Spleen (tissue), 7 donors: Measurements from ENCODE around the gene EIF2B2.

Experiments
- CTCF ChIP-seq, 11 experiments: fragments of 200-600 bp in 7 of 11; fragments of 450-650 bp in 4 of 11; sonication (generic) in 4 of 11; IDR thresholded peaks in 8 of 11; conservative IDR thresholded peaks in 3 of 11; 1 replicate in 7 of 11; 2 replicates in 4 of 11; pipeline versions ENCODE4 v1.4.0 to v1.8.0; 2016 to 2021; ENCODE audit warnings: antibody characterized with exemption in 11 of 11, inconsistent platforms in 4 of 11, mild to moderate bottlenecking in 1 of 11
- POLR2A ChIP-seq, 3 donors: fragments of 450-650 bp; IDR thresholded peaks; one replicate each; pipeline ENCODE4 v1.5.1; 2017; ENCODE audit warnings: antibody characterized with exemption in 3 of 3, mild to moderate bottlenecking in 1 of 3
- POLR2AphosphoS5 ChIP-seq, 3 donors: sonication (generic); formaldehyde crosslinking; IDR thresholded peaks; one replicate each; pipeline ENCODE4 v1.5.1; 2017; ENCODE audit warnings: antibody characterized with exemption in 3 of 3
- donor health status: DM: no; HTN: no; CAD: no; lungs with moderate emphysema.
- donor health status: DM: no; HTN: no; CAD: no.
- donor health status: DM: no; HTN: no; CAD: no.

DNA sequence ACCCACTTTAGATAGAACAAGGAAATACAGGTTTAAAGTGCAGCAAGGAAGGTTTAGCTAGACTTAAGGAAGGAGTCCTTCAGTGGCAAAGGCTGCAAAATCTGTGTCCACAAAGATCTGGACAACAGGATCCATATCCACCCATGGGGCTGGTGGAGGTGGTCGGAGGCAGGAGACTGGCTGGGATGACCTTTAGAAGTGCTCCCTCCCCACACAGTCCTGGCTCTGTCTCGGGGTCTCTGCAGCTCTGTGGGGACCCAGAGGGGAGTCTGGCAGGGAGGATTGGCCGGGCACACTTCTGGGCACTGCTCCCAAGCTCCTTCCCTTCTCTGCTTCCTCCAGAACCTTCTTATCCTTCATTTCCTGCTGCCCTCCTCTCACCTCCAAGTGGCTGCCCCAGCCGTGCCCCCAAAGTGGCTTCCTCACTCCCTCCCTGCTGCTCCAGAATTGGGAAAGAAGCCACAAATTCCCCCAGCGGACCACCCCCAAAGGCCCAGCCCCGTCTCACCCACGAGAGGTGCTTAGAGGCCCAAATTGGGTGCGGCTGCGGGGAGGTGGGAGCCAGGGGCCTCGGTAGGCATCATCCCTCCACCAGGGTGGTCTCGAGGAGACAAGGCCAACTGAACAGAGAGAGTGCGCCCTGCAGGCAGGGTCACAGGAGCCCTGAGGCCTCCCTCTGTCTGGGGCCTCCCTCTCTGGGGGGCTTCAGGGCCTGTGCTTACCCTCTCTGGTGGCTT lies 25.4 kb upstream of the EIF2B2 start:
- TF ChIP-seq CTCF (IDR thresholded peaks at IDR 0.05 in 8 of 11, conservative IDR thresholded peaks at IDR 0.05 in 3 of 11) (no peak), POLR2A (IDR thresholded peaks at IDR 0.05) (no peak), POLR2AphosphoS5 (IDR thresholded peaks at IDR 0.05) (no peak)
